ENCODE measurements around the gene ARHGAP5.

GRCh38 chr14:32059702-32060101, 17.4 kb upstream of the ARHGAP5 start:
- TF ChIP-seq TEAD4 (CRISPR knock-in tag; IDR thresholded peaks at IDR 0.05) (no peak), CTCF (IDR thresholded peaks at IDR 0.05) (no peak), SP1 (CRISPR knock-in tag; conservative IDR thresholded peaks at IDR 0.05) (no peak), RELA (CRISPR knock-in tag; IDR thresholded peaks at IDR 0.05; ENCODE audit: borderline replicate concordance) (no peak), NR2C2 (CRISPR knock-in tag; IDR thresholded peaks at IDR 0.05) (no peak), ATF6 (CRISPR knock-in tag; IDR thresholded peaks at IDR 0.05) (no peak), ATF1 (CRISPR knock-in tag; IDR thresholded peaks at IDR 0.05) (no peak), ZBTB21 (CRISPR knock-in tag; IDR thresholded peaks at IDR 0.05; ENCODE audit: borderline replicate concordance) (no peak), JUN (CRISPR knock-in tag; IDR thresholded peaks at IDR 0.05) (no peak), PREB (CRISPR knock-in tag; IDR thresholded peaks at IDR 0.05; ENCODE audit: borderline replicate concordance) (no peak), ZNF121 (CRISPR knock-in tag; IDR thresholded peaks at IDR 0.05) (no peak), CREM (CRISPR knock-in tag; IDR thresholded peaks at IDR 0.05) (no peak), NR3C1 (CRISPR knock-in tag; conservative IDR thresholded peaks at IDR 0.05; ENCODE audit: low read depth) (no peak)
- TF ChIP-seq, protein P1, sequence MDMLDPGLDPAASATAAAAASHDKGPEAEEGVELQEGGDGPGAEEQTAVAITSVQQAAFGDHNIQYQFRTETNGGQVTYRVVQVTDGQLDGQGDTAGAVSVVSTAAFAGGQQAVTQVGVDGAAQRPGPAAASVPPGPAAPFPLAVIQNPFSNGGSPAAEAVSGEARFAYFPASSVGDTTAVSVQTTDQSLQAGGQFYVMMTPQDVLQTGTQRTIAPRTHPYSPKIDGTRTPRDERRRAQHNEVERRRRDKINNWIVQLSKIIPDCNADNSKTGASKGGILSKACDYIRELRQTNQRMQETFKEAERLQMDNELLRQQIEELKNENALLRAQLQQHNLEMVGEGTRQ (CRISPR knock-in tag; IDR thresholded peaks at IDR 0.05) = no peak
